ENCODE data around the gene SYNE3. TPM values are rescaled to one million over a fixed set of nuclear protein-coding genes. Genes with fewer than 3 reads are reported as not detected.

SYNE3 gene
- total RNA-seq, 1 experiment from 2014 or later, result 21.2 TPM

DNA sequence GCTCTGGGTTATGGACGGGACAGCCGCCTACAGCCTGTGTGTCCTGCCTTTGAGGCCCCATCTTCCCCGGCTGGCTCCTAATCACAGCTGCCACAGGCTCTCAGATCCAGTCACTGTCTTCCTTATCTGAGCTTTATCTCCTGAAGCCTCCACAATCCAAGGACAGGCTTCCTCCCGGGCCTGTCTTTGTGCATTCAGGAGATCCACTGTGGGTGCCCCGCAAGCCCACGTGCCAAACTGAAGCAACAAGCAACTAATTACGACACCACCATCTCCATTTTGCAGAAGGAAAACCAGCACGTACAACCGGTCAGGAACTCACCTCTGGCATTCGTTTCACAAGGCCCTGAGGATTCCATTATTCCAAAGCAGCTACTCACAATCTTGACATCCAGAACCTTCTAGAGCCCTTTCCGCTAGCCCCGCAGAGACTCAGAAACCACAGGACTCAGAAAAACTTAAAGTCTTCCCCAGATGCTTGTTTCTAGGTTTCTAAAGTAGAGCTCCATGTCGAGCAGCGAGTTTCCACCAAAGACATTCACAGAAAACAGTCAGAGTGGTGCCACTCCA, 14.0 kb downstream of the SYNE3 start:
- TF ChIP-seq, protein P1, sequence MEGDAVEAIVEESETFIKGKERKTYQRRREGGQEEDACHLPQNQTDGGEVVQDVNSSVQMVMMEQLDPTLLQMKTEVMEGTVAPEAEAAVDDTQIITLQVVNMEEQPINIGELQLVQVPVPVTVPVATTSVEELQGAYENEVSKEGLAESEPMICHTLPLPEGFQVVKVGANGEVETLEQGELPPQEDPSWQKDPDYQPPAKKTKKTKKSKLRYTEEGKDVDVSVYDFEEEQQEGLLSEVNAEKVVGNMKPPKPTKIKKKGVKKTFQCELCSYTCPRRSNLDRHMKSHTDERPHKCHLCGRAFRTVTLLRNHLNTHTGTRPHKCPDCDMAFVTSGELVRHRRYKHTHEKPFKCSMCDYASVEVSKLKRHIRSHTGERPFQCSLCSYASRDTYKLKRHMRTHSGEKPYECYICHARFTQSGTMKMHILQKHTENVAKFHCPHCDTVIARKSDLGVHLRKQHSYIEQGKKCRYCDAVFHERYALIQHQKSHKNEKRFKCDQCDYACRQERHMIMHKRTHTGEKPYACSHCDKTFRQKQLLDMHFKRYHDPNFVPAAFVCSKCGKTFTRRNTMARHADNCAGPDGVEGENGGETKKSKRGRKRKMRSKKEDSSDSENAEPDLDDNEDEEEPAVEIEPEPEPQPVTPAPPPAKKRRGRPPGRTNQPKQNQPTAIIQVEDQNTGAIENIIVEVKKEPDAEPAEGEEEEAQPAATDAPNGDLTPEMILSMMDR (IDR thresholded peaks at IDR 0.05; ENCODE audit: insufficient read depth in 1 of 2, low read depth in 1 of 2, low read length in 1 of 2, severe bottlenecking in 1 of 2, unreplicated experiment in 1 of 2), result no peak
- Mint-ChIP-seq H3K9me3 (ENCODE audit: unreplicated experiment) (no peaks in the 10 kb centered on the region), H3K27me3 (ENCODE audit: insufficient read depth, unreplicated experiment) (no peaks in the 10 kb centered on the region), H3K27ac (ENCODE audit: unreplicated experiment) (no peak overlapping the region), H3K4me1 (ENCODE audit: low read depth, unreplicated experiment) (peaks cover 29% of the 10 kb centered on the region), H3K36me3 (ENCODE audit: insufficient read depth, unreplicated experiment) (peaks cover 5% of the 10 kb centered on the region), H3K4me3 (ENCODE audit: unreplicated experiment) (no peak overlapping the region)
- intact Hi-C loops (cut with micrococcal nuclease; ENCODE audit: unreplicated experiment), result no loop called here
- Histone ChIP-seq H3K27me3 (replicated peaks; ENCODE audit: control insufficient read depth, insufficient read depth, low read length) (no peaks in the 10 kb centered on the region), H3K4me1 (peaks cover 55% of the 10 kb centered on the region), H3K9me3 (no peaks in the 10 kb centered on the region), H3K4me3 (ENCODE audit: low read depth, low read length) (no peak overlapping the region), H3K36me3 (ENCODE audit: control insufficient read depth, insufficient read depth, low read length) (no peaks in the 10 kb centered on the region)
- BruUV-seq (replicated peaks), result no TSS peak
- ChIA-PET POLR2A (no interaction called here), CTCF (interaction anchor here (0.9 kb wide), 1 partner anchor 12 kb away, joined by 3 read pairs; no protein-coding TSS in a partner anchor)
- no peak for DNase-seq

DNA sequence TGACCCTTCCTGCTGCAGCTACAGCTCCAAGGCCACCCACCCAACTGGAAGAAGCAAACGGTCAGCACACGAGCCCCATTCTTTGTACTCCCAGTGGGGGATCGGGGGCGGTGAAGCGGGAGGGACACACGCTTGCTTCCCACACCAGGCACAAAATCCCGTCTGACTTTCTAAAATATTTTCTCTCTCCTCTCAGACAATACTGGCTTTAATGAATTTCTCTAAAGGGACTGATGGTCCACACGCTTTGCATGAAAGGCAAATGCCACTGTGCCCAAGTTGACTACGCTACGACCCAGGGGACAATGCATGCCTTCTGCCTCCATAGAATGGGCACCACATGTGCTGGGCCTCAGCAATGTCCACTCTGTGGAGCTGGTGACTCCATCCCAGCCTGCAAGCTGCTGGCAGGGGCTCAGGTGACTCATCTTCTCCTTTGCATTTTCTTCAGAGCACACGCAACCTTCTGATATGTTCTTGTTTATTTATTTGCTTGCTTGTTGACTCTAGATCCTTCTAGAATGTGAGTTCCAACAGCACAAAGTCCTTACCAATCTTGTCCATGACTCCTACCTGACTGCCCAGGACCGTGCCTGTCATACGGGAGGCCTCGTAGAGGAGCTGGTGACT, 15.6 kb downstream of the SYNE3 start:
- peaks cover 71% of the 10 kb centered on the region for H3K4me1 ChIP-seq
- no TSS peak for BruUV-seq (replicated peaks)
- H3K4me3 Mint-ChIP-seq (ENCODE audit: unreplicated experiment), result peak overlapping the region; percentile 18
- CTCF ChIA-PET, result interaction anchor here (2.0 to 2.1 kb wide), 2 partner anchors 48 to 59 kb away, joined by 7 to 11 read pairs; no protein-coding TSS in a partner anchor
- no peaks in the 10 kb centered on the region for H3K9me3 Mint-ChIP-seq (ENCODE audit: unreplicated experiment)
- intact Hi-C loops (cut with micrococcal nuclease; ENCODE audit: unreplicated experiment), result no loop called here
- H3K4me1 Mint-ChIP-seq (ENCODE audit: low read depth, unreplicated experiment), result peaks cover 38% of the 10 kb centered on the region
- no peaks in the 10 kb centered on the region for H3K9me3 ChIP-seq
- peak overlapping the region; percentile 3 for H3K27ac Mint-ChIP-seq (ENCODE audit: unreplicated experiment)
- no peaks in the 10 kb centered on the region for H3K27me3 ChIP-seq (replicated peaks; ENCODE audit: control insufficient read depth, insufficient read depth, low read length)
- no peak overlapping the region for H3K4me3 ChIP-seq (ENCODE audit: low read depth, low read length)
- H3K36me3 ChIP-seq (ENCODE audit: control insufficient read depth, insufficient read depth, low read length), result no peaks in the 10 kb centered on the region
- no peak for DNase-seq
- POLR2A ChIA-PET, result no interaction called here
- peaks cover 5% of the 10 kb centered on the region for H3K36me3 Mint-ChIP-seq (ENCODE audit: insufficient read depth, unreplicated experiment)
- TF ChIP-seq, protein P1 (IDR thresholded peaks at IDR 0.05; ENCODE audit: insufficient read depth in 1 of 2, low read depth in 1 of 2, low read length in 1 of 2, severe bottlenecking in 1 of 2, unreplicated experiment in 1 of 2), result no peak
- no peaks in the 10 kb centered on the region for H3K27me3 Mint-ChIP-seq (ENCODE audit: insufficient read depth, unreplicated experiment)

DNA sequence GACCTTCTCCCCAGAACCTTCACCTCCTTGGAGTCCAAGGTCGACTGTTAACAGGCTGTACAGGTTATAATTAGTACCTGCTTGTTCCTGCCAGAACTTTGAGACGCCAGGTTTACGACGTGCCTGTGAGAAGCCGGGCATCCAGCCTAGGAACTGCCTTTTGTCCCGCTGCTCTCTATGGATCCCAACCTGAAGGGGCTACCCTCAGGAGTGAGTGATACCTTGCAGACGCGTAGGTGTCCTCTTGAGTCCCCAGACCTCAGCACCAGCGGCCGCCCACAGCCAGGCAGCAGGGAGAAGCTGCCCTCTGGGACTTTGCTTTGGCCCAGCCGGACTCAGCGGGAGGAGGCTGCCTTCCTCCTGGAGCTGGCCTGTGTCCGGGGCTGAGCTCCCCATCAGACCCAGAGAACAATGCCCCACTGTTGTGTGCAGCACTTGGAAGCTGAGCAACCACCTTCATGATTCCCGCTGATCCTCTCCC, 16.2 kb downstream of the SYNE3 start:
- Mint-ChIP-seq H3K36me3 (ENCODE audit: insufficient read depth, unreplicated experiment) (peaks cover 5% of the 10 kb centered on the region), H3K27me3 (ENCODE audit: insufficient read depth, unreplicated experiment) (no peaks in the 10 kb centered on the region), H3K9me3 (ENCODE audit: unreplicated experiment) (no peaks in the 10 kb centered on the region), H3K4me3 (ENCODE audit: unreplicated experiment) (peak overlapping the region; percentile 18), H3K4me1 (ENCODE audit: low read depth, unreplicated experiment) (peaks cover 38% of the 10 kb centered on the region), H3K27ac (ENCODE audit: unreplicated experiment) (peak overlapping the region; percentile 71)
- TF ChIP-seq, protein P1 (IDR thresholded peaks at IDR 0.05; ENCODE audit: insufficient read depth in 1 of 2, low read depth in 1 of 2, low read length in 1 of 2, severe bottlenecking in 1 of 2, unreplicated experiment in 1 of 2), result no peak
- CTCF ChIA-PET, result interaction anchor here (2.0 to 2.1 kb wide), 2 partner anchors 48 to 58 kb away, joined by 7 to 11 read pairs; no protein-coding TSS in a partner anchor
- no TSS peak for BruUV-seq (replicated peaks)
- Histone ChIP-seq H3K4me3 (ENCODE audit: low read depth, low read length) (no peak overlapping the region), H3K27me3 (replicated peaks; ENCODE audit: control insufficient read depth, insufficient read depth, low read length) (no peaks in the 10 kb centered on the region), H3K36me3 (ENCODE audit: control insufficient read depth, insufficient read depth, low read length) (no peaks in the 10 kb centered on the region), H3K4me1 (peaks cover 78% of the 10 kb centered on the region), H3K9me3 (no peaks in the 10 kb centered on the region)
- intact Hi-C loops (cut with micrococcal nuclease; ENCODE audit: unreplicated experiment), result no loop called here
- DNase-seq, result no peak
- POLR2A ChIA-PET, result interaction anchor here (0.6 to 1.2 kb wide), 2 partner anchors 24 to 31 kb away, joined by 3 to 5 read pairs; no protein-coding TSS in a partner anchor
